ENCODE measurements around the gene RREB1.

RREB1 gene

DNA sequence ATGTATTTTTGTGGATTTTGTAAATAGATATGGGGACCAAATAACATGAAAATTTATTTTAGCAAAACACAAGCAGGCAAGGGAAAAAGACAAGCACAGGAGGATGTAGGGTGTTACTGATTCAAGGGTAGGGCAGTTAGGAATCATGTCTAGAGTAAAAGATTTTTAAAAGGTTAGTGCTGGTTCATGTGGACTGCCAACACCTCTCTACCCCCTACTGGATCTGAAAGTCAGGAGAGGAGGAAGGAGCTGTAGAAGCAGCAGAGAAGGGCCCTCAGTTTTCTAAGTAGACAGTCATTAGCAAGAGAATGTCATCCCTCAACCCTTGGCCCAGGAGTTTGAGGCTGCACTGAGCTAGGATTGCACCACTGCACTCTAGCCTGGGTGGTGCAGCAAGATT lies 95.2 kb downstream of the RREB1 start:
- TF ChIP-seq REST (IDR thresholded peaks at IDR 0.05; ENCODE audit: insufficient replicate concordance, low read depth) (no peak), CTCF (IDR thresholded peaks at IDR 0.05; ENCODE audit: insufficient read depth, low read length) (no peak), SPI1 (IDR thresholded peaks at IDR 0.05; ENCODE audit: borderline replicate concordance, low read depth) (no peak), POLR2AphosphoS5 (IDR thresholded peaks at IDR 0.05; ENCODE audit: low read depth) (no peak), GABPA (IDR thresholded peaks at IDR 0.05; ENCODE audit: low read depth) (no peak)
- H3K4me3 ChIP-seq (replicated peaks; ENCODE audit: insufficient read depth, low read length) = no peak overlapping the region
- H3K27ac ChIP-seq (replicated peaks) = peak overlapping the region; percentile 70
- DNase-seq (ENCODE audit: low read depth in 1 of 2, low spot score in 1 of 2) = no peak
- no peaks in the 10 kb centered on the region for H3K27me3 ChIP-seq (ENCODE audit: insufficient read depth, poor library complexity, severe bottlenecking)

DNA sequence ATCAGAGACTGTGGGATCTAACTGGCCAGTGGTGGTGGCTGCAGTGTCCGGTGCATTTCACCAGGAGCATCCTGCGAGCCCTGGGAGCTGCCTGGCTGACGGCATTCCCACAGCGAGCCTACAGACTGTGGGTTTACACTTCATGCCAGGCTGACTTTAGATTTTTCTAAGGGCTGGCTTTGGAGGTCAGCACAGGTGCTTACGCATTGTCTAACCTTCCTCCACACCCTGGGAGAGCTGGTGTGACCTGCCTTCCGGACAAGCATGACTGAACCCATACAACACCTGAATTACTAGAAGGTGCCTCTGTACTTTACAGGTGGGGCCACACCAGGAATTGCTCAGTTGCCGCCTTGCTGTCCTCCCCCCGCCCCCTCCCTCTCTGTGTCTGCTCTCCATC lies 96.2 kb downstream of the RREB1 start:
- no peak for DNase-seq (ENCODE audit: low read depth in 1 of 2, low spot score in 1 of 2)

DNA sequence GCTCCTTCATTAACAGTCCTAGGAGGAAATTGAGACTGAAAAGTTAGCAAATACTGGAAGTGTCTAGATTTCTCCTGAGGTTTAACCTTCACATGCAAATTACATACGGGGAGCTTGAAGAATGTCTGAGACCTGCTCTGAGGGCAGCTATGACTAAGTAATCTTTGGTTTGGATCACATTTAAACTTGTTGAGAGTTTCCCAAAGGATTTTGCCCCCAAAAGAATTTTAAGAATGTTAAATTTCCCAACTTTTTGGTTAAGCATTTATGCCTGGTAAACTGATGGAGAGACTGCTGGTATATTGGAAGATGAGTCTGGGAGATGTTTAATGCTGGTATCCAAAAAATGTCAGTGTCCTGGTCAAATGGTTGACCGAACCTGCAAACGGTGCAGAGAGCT lies 97.0 kb downstream of the RREB1 start:
- Histone ChIP-seq H3K27me3 (ENCODE audit: insufficient read depth, poor library complexity, severe bottlenecking) (no peaks in the 10 kb centered on the region), H3K27ac (replicated peaks) (no peak overlapping the region)
- TF ChIP-seq POLR2AphosphoS5 (IDR thresholded peaks at IDR 0.05; ENCODE audit: low read depth) (no peak), REST (IDR thresholded peaks at IDR 0.05; ENCODE audit: insufficient replicate concordance, low read depth) (no peak), SPI1 (IDR thresholded peaks at IDR 0.05; ENCODE audit: borderline replicate concordance, low read depth) (no peak), CTCF (IDR thresholded peaks at IDR 0.05; ENCODE audit: insufficient read depth, low read length) (no peak), GABPA (IDR thresholded peaks at IDR 0.05; ENCODE audit: low read depth) (no peak)

More for the DNA sequence above, 96.2 kb downstream of the RREB1 start:
- no peak overlapping the region for H3K27ac ChIP-seq (replicated peaks)
- TF ChIP-seq GABPA (IDR thresholded peaks at IDR 0.05; ENCODE audit: low read depth) (no peak), REST (IDR thresholded peaks at IDR 0.05; ENCODE audit: insufficient replicate concordance, low read depth) (no peak), SPI1 (IDR thresholded peaks at IDR 0.05; ENCODE audit: borderline replicate concordance, low read depth) (no peak), CTCF (IDR thresholded peaks at IDR 0.05; ENCODE audit: insufficient read depth, low read length) (no peak), POLR2AphosphoS5 (IDR thresholded peaks at IDR 0.05; ENCODE audit: low read depth) (no peak)
- H3K4me3 ChIP-seq (replicated peaks; ENCODE audit: insufficient read depth, low read length) = no peak overlapping the region
- no peaks in the 10 kb centered on the region for H3K27me3 ChIP-seq (ENCODE audit: insufficient read depth, poor library complexity, severe bottlenecking)

More for the DNA sequence above, 97.0 kb downstream of the RREB1 start:
- no peak overlapping the region for H3K4me3 ChIP-seq (replicated peaks; ENCODE audit: insufficient read depth, low read length)
- DNase-seq (ENCODE audit: low read depth in 1 of 2, low spot score in 1 of 2) = no peak
